A673 (cell line): ENCODE data around the gene TSPAN12. TPM values are rescaled to one million over a fixed set of nuclear protein-coding genes. Genes with fewer than 3 reads are reported as not detected.

Source experiments
- BruUV-seq: library from RNA; stranded (reverse); fragments of 400-500 nt; replicated peaks from 2 replicates; lab custom pipeline; 2021; lab: Mats Ljungman, UMichigan
- CTCF ChIA-PET: fragments of 300-600 bp; sonication (Branson Sonifier 250); formaldehyde crosslinking; loops from one replicate; lab custom pipeline; 2022; ENCODE audit warnings: antibody characterized with exemption; lab: Charles Lee
- POLR2A ChIA-PET: fragments of 300-600 bp; sonication (Branson Sonifier 250); formaldehyde crosslinking; loops from one replicate; lab custom pipeline; 2022; ENCODE audit warnings: antibody characterized with exemption; ENCODE audit not compliant: low non-redundant PET; lab: Charles Lee
- DNase-seq: peaks from one replicate; pipeline ENCODE4 v3.0.0-alpha.2; 2015; ENCODE audit warnings: low spot score
- H3K27ac ChIP-seq: fragments of 200-600 bp; sonication (generic); 2 replicates; pipeline ENCODE4 v1.5.1; 2016; ENCODE audit warnings: mixed run types, low read depth, mild to moderate bottlenecking, mixed read lengths, antibody characterized with exemption, low read length; ENCODE audit not compliant: poor library complexity, severe bottlenecking
- H3K27me3 ChIP-seq: fragments of 200-600 bp; sonication (generic); replicated peaks from 2 replicates; pipeline ENCODE4 v1.6.1; 2017; ENCODE audit warnings: mixed run types, low read depth, mild to moderate bottlenecking, mixed read lengths, antibody characterized with exemption, low read length; ENCODE audit not compliant: insufficient read depth, poor library complexity
- H3K36me3 ChIP-seq: fragments of 200-600 bp; sonication (generic); 2 replicates; pipeline ENCODE4 v1.6.1; 2016; ENCODE audit warnings: mixed run types, mild to moderate bottlenecking, mixed read lengths, antibody characterized with exemption, low read length; ENCODE audit not compliant: insufficient read depth, poor library complexity, severe bottlenecking
- H3K4me1 ChIP-seq: fragments of 200-600 bp; sonication (generic); 2 replicates; pipeline ENCODE4 v1.6.1; 2017; ENCODE audit warnings: mixed run types, mild to moderate bottlenecking, mixed read lengths, antibody characterized with exemption, low read length; ENCODE audit not compliant: insufficient read depth, poor library complexity, severe bottlenecking
- H3K4me3 ChIP-seq: fragments of 200-600 bp; sonication (generic); 2 replicates; pipeline ENCODE4 v1.5.1; 2016; ENCODE audit warnings: low read depth, mixed run types, mild to moderate bottlenecking, mixed read lengths, low read length; ENCODE audit not compliant: poor library complexity, severe bottlenecking
- H3K9me3 ChIP-seq: fragments of 200-600 bp; sonication (generic); 2 replicates; pipeline ENCODE4 v1.6.1; 2016; ENCODE audit warnings: mixed run types, low read depth, mild to moderate bottlenecking, mixed read lengths, antibody characterized with exemption, low read length; ENCODE audit not compliant: poor library complexity, severe bottlenecking
- EZH2 ChIP-seq: fragments of 200-600 bp; sonication (generic); IDR thresholded peaks from 2 replicates; pipeline ENCODE4 v1.6.1; 2017; ENCODE audit warnings: borderline replicate concordance, low read depth, mild to moderate bottlenecking, mixed read lengths, antibody characterized with exemption, low read length; ENCODE audit not compliant: poor library complexity, severe bottlenecking
- intact Hi-C: fragments of 100-400 bp; cut with micrococcal nuclease; formaldehyde crosslinking; loops from one replicate; pipeline ENCODE4 v1.10.0; 2022; ENCODE audit not compliant: unreplicated experiment
- total RNA-seq: library from RNA; stranded (reverse); gene quantifications from 2 replicates; pipeline ENCODE4 v1.2.3, GENCODE V29; 2021
- TF ChIP-seq, protein P1 (sequence below): fragments of 300-800, 200-600 bp; sonication (generic); conservative IDR thresholded peaks from 2 replicates; pipeline ENCODE4 v1.5.1; 2017; ENCODE audit warnings: low read depth, mild to moderate bottlenecking, antibody characterized with exemption, low read length, moderate library complexity, mixed read lengths

TSPAN12 gene
- total RNA-seq, 1 experiment from 2014 or later, result 1.5 TPM

DNA sequence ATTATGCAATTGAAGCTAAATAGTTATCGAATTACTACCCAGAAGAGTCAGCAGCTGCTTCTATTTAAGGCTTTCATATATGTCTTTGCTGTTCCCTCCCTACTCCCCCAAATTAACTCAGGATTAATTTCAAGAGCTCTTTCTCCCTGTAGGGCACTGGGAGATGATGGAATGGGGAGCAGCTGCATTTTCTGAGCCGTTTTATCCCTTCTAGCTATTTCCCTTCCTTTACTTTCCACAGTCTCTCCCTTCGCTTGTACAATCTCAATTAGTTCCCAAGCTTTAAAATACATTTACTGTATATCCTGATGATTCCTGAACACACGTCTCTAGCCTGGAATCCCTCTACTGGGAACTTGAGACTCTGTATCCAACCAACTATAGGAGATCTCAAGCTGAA lies 19.8 kb upstream of the TSPAN12 start:
- Histone ChIP-seq H3K4me3 (no peak overlapping the region), H3K9me3 (no peaks in the 10 kb centered on the region), H3K27me3 (no peaks in the 10 kb centered on the region), H3K36me3 (no peaks in the 10 kb centered on the region), H3K27ac (no peak overlapping the region), H3K4me1 (no peaks in the 10 kb centered on the region)
- intact Hi-C loops, result no loop called here
- TF ChIP-seq EZH2, result no peak
- TF ChIP-seq, protein P1, sequence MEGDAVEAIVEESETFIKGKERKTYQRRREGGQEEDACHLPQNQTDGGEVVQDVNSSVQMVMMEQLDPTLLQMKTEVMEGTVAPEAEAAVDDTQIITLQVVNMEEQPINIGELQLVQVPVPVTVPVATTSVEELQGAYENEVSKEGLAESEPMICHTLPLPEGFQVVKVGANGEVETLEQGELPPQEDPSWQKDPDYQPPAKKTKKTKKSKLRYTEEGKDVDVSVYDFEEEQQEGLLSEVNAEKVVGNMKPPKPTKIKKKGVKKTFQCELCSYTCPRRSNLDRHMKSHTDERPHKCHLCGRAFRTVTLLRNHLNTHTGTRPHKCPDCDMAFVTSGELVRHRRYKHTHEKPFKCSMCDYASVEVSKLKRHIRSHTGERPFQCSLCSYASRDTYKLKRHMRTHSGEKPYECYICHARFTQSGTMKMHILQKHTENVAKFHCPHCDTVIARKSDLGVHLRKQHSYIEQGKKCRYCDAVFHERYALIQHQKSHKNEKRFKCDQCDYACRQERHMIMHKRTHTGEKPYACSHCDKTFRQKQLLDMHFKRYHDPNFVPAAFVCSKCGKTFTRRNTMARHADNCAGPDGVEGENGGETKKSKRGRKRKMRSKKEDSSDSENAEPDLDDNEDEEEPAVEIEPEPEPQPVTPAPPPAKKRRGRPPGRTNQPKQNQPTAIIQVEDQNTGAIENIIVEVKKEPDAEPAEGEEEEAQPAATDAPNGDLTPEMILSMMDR, result no peak
- no peak for DNase-seq
- BruUV-seq, result no TSS peak
- POLR2A ChIA-PET, result no interaction called here
- CTCF ChIA-PET, result no interaction called here

DNA sequence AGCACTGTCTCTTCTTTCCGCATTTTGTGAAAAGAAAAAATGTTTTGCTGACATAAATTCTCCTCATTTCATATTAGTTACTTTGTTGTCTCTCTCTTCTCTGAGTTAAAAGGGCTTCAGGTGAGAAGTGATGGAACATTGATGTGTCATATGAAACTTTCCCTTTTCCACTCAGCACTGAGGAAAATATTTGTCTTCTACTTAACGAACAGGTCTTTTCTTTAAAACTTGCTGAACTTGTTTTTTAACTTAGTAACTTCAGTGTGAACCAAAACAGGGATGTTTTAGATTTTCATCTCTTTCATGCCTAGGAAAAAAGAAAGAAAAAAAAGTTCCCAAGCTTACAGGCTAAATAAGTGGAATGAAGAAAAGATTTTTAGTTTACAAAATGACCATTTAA lies 19.0 kb upstream of the TSPAN12 start:
- Histone ChIP-seq H3K4me1 (no peaks in the 10 kb centered on the region), H3K27me3 (no peaks in the 10 kb centered on the region), H3K36me3 (no peaks in the 10 kb centered on the region), H3K9me3 (no peaks in the 10 kb centered on the region), H3K4me3 (no peak overlapping the region), H3K27ac (no peak overlapping the region)
- intact Hi-C loops, result no loop called here
- POLR2A ChIA-PET, result no interaction called here
- CTCF ChIA-PET, result no interaction called here
- no TSS peak for BruUV-seq
- no peak for DNase-seq
- TF ChIP-seq, protein P1, result no peak
- TF ChIP-seq EZH2, result no peak

- no peaks in the 10 kb centered on the region for H3K36me3 ChIP-seq
- TF ChIP-seq, protein P1, result no peak
- TF ChIP-seq EZH2, result no peak
- H3K27me3 ChIP-seq, result no peaks in the 10 kb centered on the region
- intact Hi-C loops, result no loop called here
- DNase-seq, result peak; percentile 11
- no TSS peak for BruUV-seq
- no peak overlapping the region for H3K27ac ChIP-seq
- no peak overlapping the region for H3K4me3 ChIP-seq
- CTCF ChIA-PET, result no interaction called here
- POLR2A ChIA-PET, result no interaction called here
- no peaks in the 10 kb centered on the region for H3K4me1 ChIP-seq
- no peaks in the 10 kb centered on the region for H3K9me3 ChIP-seq
Measured at GRCh38 chr7:120874722-120875121, 16.8 kb upstream of the TSPAN12 start.
